ENCODE results near the gene GPR176.
"Not testable (repeated sequence)": the region's sequence is repeated elsewhere in the genome, so short reads cannot be mapped to it uniquely, and the experiment has no call there.

GPR176 gene

GRCh38 chr15:39854161-39854560 is 65.9 kb downstream of the GPR176 start:
- no peak for DNase-seq

- DNase-seq: no peak
Observed at GRCh38 chr15:39852250-39852649, 67.8 kb downstream of the GPR176 start.

- no peak for DNase-seq
Observed at GRCh38 chr15:39851500-39852092, 68.5 kb downstream of the GPR176 start.

DNA sequence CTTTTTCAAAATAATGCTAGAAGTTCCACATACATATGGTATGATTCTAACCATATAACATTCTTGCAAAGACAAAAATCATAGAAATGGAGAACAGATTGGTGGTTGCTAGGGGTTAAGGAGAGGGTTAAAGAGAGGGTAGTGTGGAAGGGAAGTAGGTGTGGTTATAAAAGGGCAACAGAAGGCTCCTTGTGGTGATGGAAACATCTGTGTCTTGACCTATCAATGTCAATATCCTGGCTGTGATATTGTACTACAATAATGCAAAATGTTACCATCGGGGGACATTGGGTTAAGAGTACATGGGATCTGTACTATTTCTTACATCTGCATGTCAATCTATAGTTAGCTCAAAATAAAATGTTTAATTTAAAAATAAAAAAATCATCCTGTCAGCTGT is 69.6 kb downstream of the GPR176 start:
- no peak for DNase-seq

DNA sequence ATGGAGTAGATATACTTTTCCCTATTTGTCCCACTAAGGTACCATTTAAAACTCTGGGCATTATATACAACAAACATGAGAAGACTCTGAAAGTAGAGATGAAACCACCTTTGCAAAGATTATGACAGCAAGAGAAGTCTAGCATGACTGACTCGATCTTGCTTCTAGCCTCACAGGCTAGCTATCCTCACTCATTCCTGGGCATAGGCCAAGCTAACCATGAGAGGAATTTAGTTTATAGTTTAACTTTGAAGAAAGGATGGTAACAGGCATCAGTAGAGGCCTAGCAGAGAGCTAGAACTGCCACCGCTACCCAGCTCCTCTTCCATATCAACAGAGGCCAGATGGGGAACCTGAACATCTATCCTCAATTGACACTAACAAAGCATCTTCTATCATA is 74.0 kb downstream of the GPR176 start:
- DNase-seq: no peak

DNA sequence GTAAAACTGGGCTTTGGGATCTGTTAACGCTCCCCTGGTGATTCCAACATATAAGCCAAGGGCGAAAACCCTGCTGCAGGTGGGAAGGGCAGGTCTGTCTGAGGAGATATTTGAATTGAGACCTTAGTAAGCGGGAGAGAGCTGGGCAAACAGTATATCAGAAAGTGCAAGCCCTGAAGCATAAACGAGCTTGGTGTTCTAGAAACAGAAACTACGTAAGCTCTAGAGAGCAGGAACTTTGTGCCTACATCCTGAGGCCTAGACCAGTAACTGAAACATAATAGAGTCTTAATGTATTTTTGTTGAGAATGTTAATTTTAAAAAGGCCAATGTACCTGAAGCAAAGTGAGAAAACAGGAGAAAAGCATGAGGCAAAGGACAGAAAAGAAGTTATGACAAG is 74.5 kb downstream of the GPR176 start:
- DNase-seq: no peak

- no peak for DNase-seq
Observed at GRCh38 chr15:39843565-39843964, 76.5 kb downstream of the GPR176 start.

DNA sequence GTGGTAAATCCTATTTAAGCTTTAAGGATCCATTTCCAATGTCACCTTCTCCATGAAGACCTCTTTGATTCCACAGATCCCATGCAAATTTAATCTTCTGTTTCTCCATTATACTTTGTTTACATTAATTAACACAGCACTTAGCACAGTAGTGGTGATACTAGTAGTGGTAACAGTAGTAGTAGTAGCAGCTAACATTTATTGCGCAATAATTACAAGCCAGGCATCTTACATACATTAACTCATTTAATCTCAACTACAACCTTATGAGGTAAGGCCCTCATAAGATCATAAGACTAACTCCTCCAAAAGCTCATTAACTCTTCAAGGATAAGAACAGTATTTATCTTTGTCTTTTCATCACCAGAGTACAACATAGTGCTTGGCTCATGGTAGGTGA is 82.6 kb downstream of the GPR176 start:
- DNase-seq: no peak

DNA sequence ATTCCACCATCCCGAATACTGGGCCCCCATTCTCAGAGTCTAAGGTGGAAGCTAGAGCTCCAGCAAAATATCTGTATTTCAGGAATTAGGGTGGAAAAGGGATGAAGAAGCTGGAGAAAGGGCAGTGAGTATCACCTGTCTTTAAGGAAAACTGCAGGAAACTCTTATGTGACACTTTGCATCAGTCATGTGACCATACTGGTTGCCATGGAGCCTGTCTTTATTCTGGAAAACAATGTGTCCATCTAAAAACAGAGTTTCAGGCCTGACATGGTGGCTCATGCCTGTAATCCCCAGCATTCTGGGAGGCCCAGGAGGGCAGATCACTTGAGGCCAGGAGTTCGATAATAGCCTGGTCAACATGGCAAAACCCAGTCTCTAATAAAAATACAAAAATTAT is 84.5 kb downstream of the GPR176 start:
- DNase-seq: no peak

DNA sequence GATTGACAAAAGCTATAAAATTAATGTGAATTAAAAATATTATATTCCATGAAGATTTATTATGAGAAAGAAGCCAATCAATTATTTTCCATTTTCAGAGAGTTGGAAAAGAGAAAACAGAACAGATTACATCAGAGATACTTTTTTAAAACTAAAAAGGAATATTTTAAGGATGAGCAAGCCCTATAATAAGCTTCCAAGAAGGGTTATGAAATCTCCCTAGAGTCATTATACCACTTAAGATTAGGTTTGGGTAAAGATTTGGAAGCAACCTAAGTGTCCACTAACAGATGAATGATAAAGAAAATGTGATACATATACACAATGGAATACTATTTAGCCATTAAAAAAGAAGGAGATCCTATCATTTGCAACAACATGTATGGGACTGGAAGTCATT is 85.8 kb downstream of the GPR176 start:
- no peak for DNase-seq

DNA sequence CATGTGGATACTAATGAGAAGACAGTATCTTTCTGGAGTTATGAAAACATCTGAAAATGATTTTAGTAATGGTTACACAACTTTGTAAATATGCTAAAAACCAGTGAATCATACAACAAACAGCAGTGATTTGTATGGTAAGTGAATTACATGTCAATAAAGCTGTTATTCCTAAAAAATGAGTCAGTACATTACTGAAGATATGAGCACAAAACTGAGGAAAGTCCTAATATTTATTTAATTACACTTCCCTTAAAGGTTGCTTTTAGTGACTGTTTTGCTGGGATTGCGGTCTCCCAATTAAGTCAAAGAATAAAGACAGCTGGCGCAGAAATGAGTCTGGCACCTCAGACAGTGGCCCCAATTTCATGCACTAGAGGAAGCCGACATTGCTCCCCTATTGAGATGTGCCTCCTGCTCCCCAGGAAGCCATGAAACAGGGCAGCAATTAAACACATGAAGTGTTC is 86.5 kb downstream of the GPR176 start:
- DNase-seq: no peak

DNA sequence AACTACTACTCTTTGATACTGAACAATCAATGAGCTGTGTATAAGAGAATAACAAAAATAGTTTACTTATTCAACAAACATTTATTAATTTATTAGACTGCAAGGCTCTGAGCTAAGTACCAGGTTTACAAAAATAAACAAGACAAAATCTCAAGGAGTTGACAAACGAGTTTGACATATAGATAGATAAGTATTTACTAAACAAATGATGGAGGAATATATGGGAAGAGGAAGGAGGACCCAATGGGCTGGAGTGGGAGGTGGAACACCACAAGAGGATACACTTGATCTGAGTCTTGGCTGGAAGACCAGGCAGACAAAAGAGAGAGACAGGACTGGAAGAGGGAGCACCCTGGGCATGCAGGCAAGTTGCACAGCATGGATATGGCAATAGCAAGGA is 89.9 kb downstream of the GPR176 start:
- DNase-seq: no peak

DNA sequence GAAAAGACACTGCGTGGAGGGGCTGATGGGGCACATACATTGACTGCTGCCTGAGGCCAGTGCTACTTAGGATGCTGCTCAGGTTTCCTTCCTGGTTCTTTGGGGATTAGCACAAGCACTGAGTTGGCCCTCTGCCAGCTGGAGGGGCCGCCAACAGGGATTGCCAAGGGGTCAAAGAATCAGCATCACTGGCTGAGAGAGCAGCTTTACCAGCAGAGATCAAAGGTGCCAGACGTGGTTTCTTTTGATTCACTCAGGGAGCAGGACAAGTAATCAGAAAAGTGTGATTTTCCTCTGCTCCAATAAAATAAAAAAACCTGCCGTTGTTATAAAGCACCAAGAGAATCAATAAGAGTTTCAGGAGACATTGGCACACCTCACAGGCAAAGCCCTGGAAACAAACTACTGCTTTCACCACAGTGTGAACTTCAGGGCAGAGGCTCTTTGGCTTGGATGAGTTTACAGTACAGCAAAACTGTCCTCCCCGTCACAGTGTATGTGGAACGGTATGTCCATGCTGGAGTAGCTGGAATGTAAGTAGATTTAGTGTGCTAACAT is 91.6 kb downstream of the GPR176 start:
- no peak for DNase-seq

DNA sequence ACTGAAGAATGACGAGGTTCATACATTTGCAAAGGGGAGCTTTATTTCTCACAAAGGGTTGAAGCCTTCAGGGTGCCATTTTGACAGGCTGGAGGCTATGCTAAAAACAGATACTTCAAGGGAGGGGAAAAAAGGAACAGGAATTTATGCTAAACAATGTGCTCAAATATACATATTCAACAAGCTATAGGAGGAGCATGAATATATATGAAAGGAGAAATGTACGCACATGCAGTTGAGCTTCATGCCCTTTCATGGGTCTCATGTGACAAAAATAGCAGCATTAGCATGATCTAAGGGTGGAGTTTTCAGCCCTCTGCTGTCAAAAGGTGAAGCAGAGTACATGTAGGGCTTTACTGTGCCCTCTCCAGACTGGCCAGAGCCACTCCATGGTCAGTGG is 93.1 kb downstream of the GPR176 start:
- DNase-seq: no peak

DNA sequence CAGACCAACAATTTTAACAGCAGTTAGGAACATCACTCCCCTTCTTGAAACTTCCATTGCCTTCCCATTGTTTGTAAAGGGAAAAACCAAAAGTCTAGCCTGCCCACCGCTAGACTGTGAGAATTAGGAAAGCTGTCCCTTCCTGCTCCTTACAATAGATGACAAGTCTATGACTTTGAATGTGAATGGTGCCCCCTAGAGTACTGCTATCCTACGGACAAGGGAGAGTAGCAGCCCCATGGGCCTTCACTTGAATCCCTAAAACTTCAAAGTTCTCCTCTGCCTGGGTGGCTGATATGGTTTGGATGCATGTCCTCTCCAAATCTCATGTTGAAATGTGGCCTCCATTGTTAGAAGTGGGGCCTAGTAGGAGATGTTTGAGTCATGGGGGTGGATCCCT is 96.4 kb downstream of the GPR176 start:
- DNase-seq: no peak

- DNase-seq: no peak
Observed at GRCh38 chr15:39820050-39820602, 99.9 kb downstream of the GPR176 start.

GRCh38 chr15:39819533-39819932 is 100.5 kb downstream of the GPR176 start:
- DNase-seq: no peak

DNA sequence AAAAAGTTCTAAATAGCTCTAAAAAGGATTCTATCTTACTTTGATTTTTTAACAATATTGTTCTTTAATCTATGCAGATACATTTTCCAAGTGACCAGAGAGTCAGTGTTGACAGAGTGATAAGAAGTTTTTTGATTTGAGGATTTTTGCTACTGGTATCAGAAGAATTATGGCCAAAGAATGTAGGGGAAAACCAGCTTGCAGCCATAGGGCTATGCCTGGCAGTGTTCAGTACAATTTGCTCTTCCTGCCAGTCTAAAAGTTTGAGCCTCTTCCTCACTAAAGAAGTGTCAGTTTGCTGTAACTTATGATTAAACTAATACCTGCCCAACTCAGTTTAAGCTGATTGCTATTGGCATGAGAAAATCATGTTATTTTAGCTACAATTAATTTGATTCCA is 102.2 kb downstream of the GPR176 start:
- no peak for DNase-seq

- no peak for DNase-seq
Observed at GRCh38 chr15:39814489-39814888, 105.6 kb downstream of the GPR176 start.

DNA sequence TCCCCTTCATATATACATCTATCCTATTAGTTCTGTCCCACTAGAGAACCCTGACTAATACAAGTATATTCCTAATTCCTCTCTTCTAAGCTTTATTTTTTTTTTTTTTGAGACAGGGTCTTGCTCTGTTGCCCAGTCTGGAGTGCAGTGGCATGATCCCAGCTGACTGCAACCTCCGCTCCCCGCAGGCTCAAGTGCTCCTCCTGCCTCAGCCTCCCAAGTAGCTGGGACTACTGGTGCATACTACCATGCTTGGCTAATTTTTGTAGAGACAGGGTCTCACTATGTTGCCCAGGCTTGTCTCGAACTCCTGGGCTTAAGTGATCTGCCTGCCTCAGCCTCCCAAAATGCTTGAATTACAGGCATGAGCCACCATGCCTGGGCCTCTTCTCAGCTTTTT is 107.4 kb downstream of the GPR176 start:
- DNase-seq: not testable (repeated sequence)

DNA sequence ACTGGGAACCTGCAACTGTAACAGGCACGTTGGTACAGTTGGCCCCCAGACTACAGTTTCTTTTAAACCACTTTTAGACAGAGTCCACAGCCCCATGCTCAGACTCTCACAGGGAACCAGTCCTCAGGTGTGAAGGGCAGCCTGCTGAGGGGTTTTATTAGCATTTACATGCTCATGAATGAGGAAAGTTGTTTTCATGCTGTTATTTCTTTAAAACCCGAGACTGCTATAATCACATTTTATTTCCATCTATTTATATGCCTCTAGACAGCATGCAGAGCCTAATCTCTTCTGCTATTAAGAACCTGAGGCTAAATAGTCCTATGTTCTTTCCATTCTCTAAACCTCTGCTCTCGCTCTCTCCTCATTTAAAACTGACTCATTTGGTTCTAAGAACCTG is 111.2 kb downstream of the GPR176 start:
- DNase-seq: no peak

DNA sequence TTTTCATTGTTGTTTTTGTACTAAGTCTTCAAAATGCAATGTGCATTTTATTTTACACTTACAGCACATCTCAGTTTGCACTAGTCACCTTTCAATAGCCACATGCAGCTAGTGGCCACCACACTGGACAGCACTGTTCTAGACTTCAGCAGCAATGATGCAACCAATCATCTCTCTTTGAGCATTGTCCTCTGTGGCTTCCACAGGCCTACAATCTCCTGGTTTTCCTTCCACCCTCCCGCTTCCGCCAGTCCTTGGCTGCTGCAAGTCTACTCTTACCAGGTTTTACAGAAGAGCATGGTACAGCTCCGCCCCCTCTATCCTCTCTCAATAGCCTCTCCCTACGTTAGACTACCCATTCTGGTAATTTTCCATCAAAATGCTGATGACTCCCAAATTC is 112.3 kb downstream of the GPR176 start:
- DNase-seq: no peak

DNA sequence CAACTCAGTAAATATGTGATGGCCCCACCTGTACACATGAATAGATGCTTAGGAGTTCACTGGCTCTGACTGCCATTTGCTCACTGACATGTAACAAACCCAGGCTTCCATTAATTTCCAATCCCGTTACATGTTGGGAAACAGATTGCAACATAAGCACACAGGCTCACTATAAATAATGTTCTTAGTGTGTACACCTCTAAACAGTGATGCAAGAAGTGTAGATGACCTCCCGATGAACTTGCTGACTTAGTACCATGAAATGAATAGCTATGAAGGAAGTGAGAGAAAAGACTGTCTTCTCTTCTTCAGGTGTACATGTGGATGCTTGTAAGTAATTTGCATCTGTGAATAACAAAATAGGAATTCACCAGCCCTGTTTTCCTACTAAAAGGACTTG is 116.0 kb downstream of the GPR176 start:
- DNase-seq: no peak

- no peak for DNase-seq
Observed at GRCh38 chr15:39803016-39803415, 117.0 kb downstream of the GPR176 start.
